Head of caudate nucleus (tissue), 42 donors: ENCODE measurements around the gene NETO2.

Experiments
- DNase-seq, 42 donors: peaks; one replicate each; pipeline versions ENCODE4 v3.0.0 to v3.0.0-alpha.2; 2020 to 2021; ENCODE audit warnings: mixed read lengths in 7 of 42
- intact Hi-C: fragments of 100-400 bp; cut with DNase I; formaldehyde crosslinking; loops from one replicate; pipeline ENCODE4 v1.15.0; 2022

NETO2 gene

GRCh38 chr16:47033176-47033575 is 110.6 kb downstream of the NETO2 start:
- intact Hi-C loops, result no loop called here
- no peak for DNase-seq

- peak in 1 of 42 donors; percentile 7 for DNase-seq
- intact Hi-C loops, result no loop called here
Observed at GRCh38 chr16:47029724-47030123, 114.0 kb downstream of the NETO2 start.

- intact Hi-C loops, result no loop called here
- no peak for DNase-seq
Observed at GRCh38 chr16:47028767-47029377, 114.9 kb downstream of the NETO2 start.
